Heart left ventricle (tissue), 13 donors: ENCODE results near the gene PTGIS.

ENCODE experiments used
- POLR2A ChIP-seq, 2 donors: fragments of 450-650 bp; IDR thresholded peaks; one replicate each; pipeline ENCODE4 v1.6.1; 2017; ENCODE audit warnings: antibody characterized with exemption in 2 of 2, mild to moderate bottlenecking in 2 of 2, moderate library complexity in 2 of 2
- TF ChIP-seq, protein P1 (sequence below), 12 donors: fragments of 200-600 bp; sonication (generic) in 4 of 12; IDR thresholded peaks; one replicate each; pipeline versions ENCODE4 v1.5.0 to v1.8.0; 2018 to 2022; ENCODE audit warnings: antibody characterized with exemption in 12 of 12, mild to moderate bottlenecking in 5 of 12
- donor health status: ischemic (EF 13 %, LVEDD 7.1; RV severe dilation, severe dysfunction).
- donor health status: DM: no; HTN: yes; CAD: no.
- donor health status: DM: no; HTN: no; CAD: no.
- donor health status: ischemic (EF 25% LVEDD 6.9; RV normal size, moderate dysfunction).
- donor health status: ischemic (EF 25% LVEDD 5.7; RV mildly dilated, moderate dysfunction).
- donor health status: ischemic (EF 35%, LVEDD 5.7; RV mildly dilated, moderate dysfunction).
- donor health status: nonischemic (EF 11% LVEDD 7.7; RV severe dilation, severe dysfunction).
- donor health status: DM: yes; HTN: yes; CAD: no.
- donor health status: PGD.
- donor health status: ischemic (EF 29% LVEDD 5.4; RV normal size, mild dysfunction).
- donor health status: nonischemic (EF 23%, LVEDD 6.1; RV moderate dilation, normal function).

DNA sequence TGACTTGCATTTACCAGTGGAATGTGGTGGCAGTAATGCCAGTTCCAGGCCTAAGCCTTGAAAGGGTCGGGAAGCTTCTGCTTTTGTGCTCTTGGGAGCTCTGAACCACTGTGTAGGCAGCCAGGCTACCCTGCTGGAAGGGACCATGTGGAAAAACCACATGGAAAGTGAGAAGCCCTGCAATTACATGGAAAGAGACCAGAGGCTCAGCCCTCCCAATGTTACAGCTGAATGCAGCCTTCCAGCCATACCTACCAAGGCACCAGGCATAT is 70.6 kb downstream of the PTGIS start:
- TF ChIP-seq, protein P1, sequence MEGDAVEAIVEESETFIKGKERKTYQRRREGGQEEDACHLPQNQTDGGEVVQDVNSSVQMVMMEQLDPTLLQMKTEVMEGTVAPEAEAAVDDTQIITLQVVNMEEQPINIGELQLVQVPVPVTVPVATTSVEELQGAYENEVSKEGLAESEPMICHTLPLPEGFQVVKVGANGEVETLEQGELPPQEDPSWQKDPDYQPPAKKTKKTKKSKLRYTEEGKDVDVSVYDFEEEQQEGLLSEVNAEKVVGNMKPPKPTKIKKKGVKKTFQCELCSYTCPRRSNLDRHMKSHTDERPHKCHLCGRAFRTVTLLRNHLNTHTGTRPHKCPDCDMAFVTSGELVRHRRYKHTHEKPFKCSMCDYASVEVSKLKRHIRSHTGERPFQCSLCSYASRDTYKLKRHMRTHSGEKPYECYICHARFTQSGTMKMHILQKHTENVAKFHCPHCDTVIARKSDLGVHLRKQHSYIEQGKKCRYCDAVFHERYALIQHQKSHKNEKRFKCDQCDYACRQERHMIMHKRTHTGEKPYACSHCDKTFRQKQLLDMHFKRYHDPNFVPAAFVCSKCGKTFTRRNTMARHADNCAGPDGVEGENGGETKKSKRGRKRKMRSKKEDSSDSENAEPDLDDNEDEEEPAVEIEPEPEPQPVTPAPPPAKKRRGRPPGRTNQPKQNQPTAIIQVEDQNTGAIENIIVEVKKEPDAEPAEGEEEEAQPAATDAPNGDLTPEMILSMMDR (IDR thresholded peaks at IDR 0.05) = no peak
- no peak for TF ChIP-seq POLR2A (IDR thresholded peaks at IDR 0.05)
